Stimulated activated effector memory CD8-positive, alpha-beta T cell treated with anti-CD3 and anti-CD28 coated beads, Interleukin-12 subunit alpha, Interleukin-12 subunit beta, amount 100 ng/mL, for 72 hours (primary cell): ENCODE data around the gene RANBP3.
"Not testable (repeated sequence)": the region's sequence is repeated elsewhere in the genome, so short reads cannot be mapped to it uniquely, and the experiment has no call there.

ENCODE experiments used
- ATAC-seq: fragments of 150-1000 bp; cut with Tn5 transposase; 2 replicates; pipeline ENCODE4 v1.10.0; 2021
- DNase-seq, 2 donors: peaks; one replicate each; pipeline ENCODE4 v3.0.0; 2021 to 2022; ENCODE audit warnings: low spot score in 2 of 2
- H3K27ac Mint-ChIP-seq: one replicate; pipeline ENCODE4 v1.8.0; 2022; ENCODE audit warnings: mild to moderate bottlenecking, mixed read lengths
- H3K36me3 Mint-ChIP-seq: one replicate; pipeline ENCODE4 v1.8.0; 2022; ENCODE audit warnings: mild to moderate bottlenecking, mixed read lengths
- H3K4me1 Mint-ChIP-seq: one replicate; pipeline ENCODE4 v1.8.0; 2022; ENCODE audit warnings: mixed read lengths
- H3K4me3 Mint-ChIP-seq: one replicate; pipeline ENCODE4 v1.8.0; 2022; ENCODE audit warnings: mild to moderate bottlenecking, mixed read lengths
- H3K9me3 Mint-ChIP-seq: one replicate; pipeline ENCODE4 v1.8.0; 2022; ENCODE audit warnings: mixed read lengths

Gene RANBP3

GRCh38 chr19:6014551-6015135 lies 36.7 kb upstream of the RANBP3 start:
- Mint-ChIP-seq H3K9me3 (no peaks in the 10 kb centered on the region), H3K36me3 (no peaks in the 10 kb centered on the region), H3K27ac (no peak overlapping the region), H3K4me3 (no peak overlapping the region), H3K4me1 (no peaks in the 10 kb centered on the region)
- ATAC-seq (no peak), DNase-seq (no peak)

- DNase-seq (no peak), ATAC-seq (no peak)
- H3K27ac Mint-ChIP-seq = peak overlapping the region; percentile 17
- H3K4me1 Mint-ChIP-seq = peaks cover 2% of the 10 kb centered on the region
- no peaks in the 10 kb centered on the region for H3K9me3 Mint-ChIP-seq
- H3K36me3 Mint-ChIP-seq = peaks cover 4% of the 10 kb centered on the region
- H3K4me3 Mint-ChIP-seq = no peak overlapping the region
Measured at GRCh38 chr19:6012426-6013170, 34.7 kb upstream of the RANBP3 start.

- H3K4me3 Mint-ChIP-seq = no peak overlapping the region
- DNase-seq = no peak
- no peak for ATAC-seq
- H3K9me3 Mint-ChIP-seq = no peaks in the 10 kb centered on the region
- H3K4me1 Mint-ChIP-seq = peaks cover 4% of the 10 kb centered on the region
- H3K27ac Mint-ChIP-seq = peak overlapping the region; percentile 17
- H3K36me3 Mint-ChIP-seq = peaks cover 6% of the 10 kb centered on the region
Measured at GRCh38 chr19:6011794-6012193, 33.9 kb upstream of the RANBP3 start.

- ATAC-seq (no peak), DNase-seq (no peak)
- peak overlapping the region; percentile 17 for H3K27ac Mint-ChIP-seq
Measured at GRCh38 chr19:6011206-6011605, 33.3 kb upstream of the RANBP3 start.

GRCh38 chr19:6010107-6010506 lies 32.2 kb upstream of the RANBP3 start:
- ATAC-seq (no peak), DNase-seq (no peak)
- Mint-ChIP-seq H3K9me3 (no peaks in the 10 kb centered on the region), H3K36me3 (peaks cover 6% of the 10 kb centered on the region), H3K4me1 (peaks cover 4% of the 10 kb centered on the region), H3K27ac (no peak overlapping the region), H3K4me3 (no peak overlapping the region)

More at GRCh38 chr19:6011206-6011605, 33.3 kb upstream of the RANBP3 start:
- no peaks in the 10 kb centered on the region for H3K9me3 Mint-ChIP-seq
- peaks cover 4% of the 10 kb centered on the region for H3K4me1 Mint-ChIP-seq
- H3K36me3 Mint-ChIP-seq = peaks cover 6% of the 10 kb centered on the region
- no peak overlapping the region for H3K4me3 Mint-ChIP-seq

- Mint-ChIP-seq H3K27ac (no peak overlapping the region), H3K4me1 (peaks cover 4% of the 10 kb centered on the region), H3K36me3 (peaks cover 6% of the 10 kb centered on the region), H3K4me3 (no peak overlapping the region), H3K9me3 (no peaks in the 10 kb centered on the region)
- DNase-seq = no peak
- no peak for ATAC-seq
Measured at GRCh38 chr19:6007866-6008265, 29.9 kb upstream of the RANBP3 start.

GRCh38 chr19:6006896-6007295 lies 29.0 kb upstream of the RANBP3 start:
- no peak for ATAC-seq
- H3K27ac Mint-ChIP-seq = no peak overlapping the region
- H3K36me3 Mint-ChIP-seq = peaks cover 6% of the 10 kb centered on the region

GRCh38 chr19:6006070-6006446 lies 28.1 kb upstream of the RANBP3 start:
- H3K36me3 Mint-ChIP-seq, ATAC-seq, H3K4me3 Mint-ChIP-seq, H3K27ac Mint-ChIP-seq, H3K9me3 Mint-ChIP-seq, DNase-seq, H3K4me1 Mint-ChIP-seq: not testable (repeated sequence)

More at GRCh38 chr19:6006896-6007295, 29.0 kb upstream of the RANBP3 start:
- no peak for DNase-seq
- peaks cover 4% of the 10 kb centered on the region for H3K4me1 Mint-ChIP-seq
- H3K4me3 Mint-ChIP-seq = no peak overlapping the region
- H3K9me3 Mint-ChIP-seq = no peaks in the 10 kb centered on the region

- no peak overlapping the region for H3K4me3 Mint-ChIP-seq
- peaks cover 6% of the 10 kb centered on the region for H3K36me3 Mint-ChIP-seq
- peak overlapping the region; percentile 18 for H3K27ac Mint-ChIP-seq
- peaks cover 4% of the 10 kb centered on the region for H3K4me1 Mint-ChIP-seq
- no peaks in the 10 kb centered on the region for H3K9me3 Mint-ChIP-seq
- DNase-seq (no peak), ATAC-seq (no peak)
Measured at GRCh38 chr19:6005321-6006069, 27.6 kb upstream of the RANBP3 start.

- H3K9me3 Mint-ChIP-seq = no peaks in the 10 kb centered on the region
- ATAC-seq = no peak
- no peak overlapping the region for H3K27ac Mint-ChIP-seq
Measured at GRCh38 chr19:6003976-6004375, 26.0 kb upstream of the RANBP3 start.

GRCh38 chr19:6002591-6002990 lies 24.7 kb upstream of the RANBP3 start:
- peaks cover 2% of the 10 kb centered on the region for H3K36me3 Mint-ChIP-seq
- DNase-seq = no peak
- no peaks in the 10 kb centered on the region for H3K9me3 Mint-ChIP-seq
- peaks cover 2% of the 10 kb centered on the region for H3K4me1 Mint-ChIP-seq
- no peak for ATAC-seq
- H3K4me3 Mint-ChIP-seq = no peak overlapping the region
- no peak overlapping the region for H3K27ac Mint-ChIP-seq

More at GRCh38 chr19:6003976-6004375, 26.0 kb upstream of the RANBP3 start:
- no peak overlapping the region for H3K4me3 Mint-ChIP-seq
- peaks cover 6% of the 10 kb centered on the region for H3K36me3 Mint-ChIP-seq
- peaks cover 4% of the 10 kb centered on the region for H3K4me1 Mint-ChIP-seq
- no peak for DNase-seq

GRCh38 chr19:6000228-6000847 lies 22.4 kb upstream of the RANBP3 start:
- Mint-ChIP-seq H3K4me1 (no peaks in the 10 kb centered on the region), H3K4me3 (no peak overlapping the region), H3K36me3 (no peaks in the 10 kb centered on the region), H3K9me3 (no peaks in the 10 kb centered on the region), H3K27ac (no peak overlapping the region)
- DNase-seq = no peak
- no peak for ATAC-seq

- Mint-ChIP-seq H3K4me1 (no peaks in the 10 kb centered on the region), H3K4me3 (no peak overlapping the region), H3K9me3 (no peaks in the 10 kb centered on the region), H3K36me3 (no peaks in the 10 kb centered on the region), H3K27ac (no peak overlapping the region)
- ATAC-seq = no peak
- no peak for DNase-seq
Measured at GRCh38 chr19:5999693-6000092, 21.8 kb upstream of the RANBP3 start.

GRCh38 chr19:5997371-5997770 lies 19.4 kb upstream of the RANBP3 start:
- Mint-ChIP-seq H3K9me3 (no peaks in the 10 kb centered on the region), H3K27ac (no peak overlapping the region), H3K36me3 (no peaks in the 10 kb centered on the region), H3K4me1 (no peaks in the 10 kb centered on the region), H3K4me3 (no peak overlapping the region)
- DNase-seq (no peak), ATAC-seq (no peak)

- Mint-ChIP-seq H3K27ac (no peak overlapping the region), H3K9me3 (no peaks in the 10 kb centered on the region), H3K36me3 (no peaks in the 10 kb centered on the region), H3K4me1 (no peaks in the 10 kb centered on the region), H3K4me3 (no peak overlapping the region)
- DNase-seq = no peak
- no peak for ATAC-seq
Measured at GRCh38 chr19:5996623-5997320, 18.8 kb upstream of the RANBP3 start.
